GM21576 (cell line): Measurements from ENCODE around the gene SLX9.

Experiments used
- ATAC-seq: cut with Tn5 transposase; IDR thresholded peaks from one replicate; pipeline ENCODE4 v1.9.1; 2021; ENCODE audit warnings: mild to moderate bottlenecking, moderate library complexity; ENCODE audit not compliant: unreplicated experiment

Gene SLX9

GRCh38 chr21:44988607-44989536 lies 49.0 kb downstream of the SLX9 start:
- ATAC-seq = no peak

GRCh38 chr21:44989537-44989886 lies 49.7 kb downstream of the SLX9 start:
- ATAC-seq = no peak

- ATAC-seq = no peak
Measured at GRCh38 chr21:44989943-44990780, 50.3 kb downstream of the SLX9 start.

- no peak for ATAC-seq
Measured at GRCh38 chr21:44990921-44991320, 51.1 kb downstream of the SLX9 start.

- no peak for ATAC-seq
Measured at GRCh38 chr21:44991538-44992483, 52.0 kb downstream of the SLX9 start.

- no peak for ATAC-seq
Measured at GRCh38 chr21:44992608-44993031, 52.8 kb downstream of the SLX9 start.

- ATAC-seq = no peak
Measured at GRCh38 chr21:44993321-44994046, 53.7 kb downstream of the SLX9 start.

- no peak for ATAC-seq
Measured at GRCh38 chr21:44994047-44994694, 54.3 kb downstream of the SLX9 start.

GRCh38 chr21:44994695-44995342 lies 55.0 kb downstream of the SLX9 start:
- ATAC-seq = no peak

- ATAC-seq = no peak
Measured at GRCh38 chr21:44995343-44995941, 55.6 kb downstream of the SLX9 start.

GRCh38 chr21:44996096-44996495 lies 56.3 kb downstream of the SLX9 start:
- no peak for ATAC-seq

- no peak for ATAC-seq
Measured at GRCh38 chr21:44996501-44996921, 56.7 kb downstream of the SLX9 start.

- ATAC-seq = no peak
Measured at GRCh38 chr21:44996983-44997936, 57.4 kb downstream of the SLX9 start.

GRCh38 chr21:44998086-44998620 lies 58.3 kb downstream of the SLX9 start:
- no peak for ATAC-seq

GRCh38 chr21:44998621-44999427 lies 59.0 kb downstream of the SLX9 start:
- ATAC-seq = no peak

GRCh38 chr21:44999428-44999971 lies 59.7 kb downstream of the SLX9 start:
- no peak for ATAC-seq
